ENCODE measurements around the gene VEPH1. TPM values are rescaled to one million over a fixed set of nuclear protein-coding genes. Genes with fewer than 3 reads are reported as not detected.
A peak's percentile ranks its signal among the peaks of the same experiment; 100 is the strongest.

VEPH1 gene
- total RNA-seq, 4 donors from 2014 or later = 0.48 to 11.7 (median 3.2) TPM

GRCh38 chr3:157441102-157441624, 62.1 kb downstream of the VEPH1 start:
- ATAC-seq (ENCODE audit: low FRiP score) = no peak
- no peak for TF ChIP-seq CTCF (IDR thresholded peaks at IDR 0.05)
- no peak for DNase-seq (ENCODE audit: low spot score)

- no peak for TF ChIP-seq CTCF (IDR thresholded peaks at IDR 0.05)
- DNase-seq (ENCODE audit: low spot score) = no peak
- no peak for ATAC-seq (ENCODE audit: low FRiP score)
Measured at GRCh38 chr3:157438194-157438730, 65.0 kb downstream of the VEPH1 start.

- peak; percentile 66 for ATAC-seq (ENCODE audit: low FRiP score)
- DNase-seq (ENCODE audit: low spot score) = no peak
- no peak for TF ChIP-seq CTCF (IDR thresholded peaks at IDR 0.05)
Measured at GRCh38 chr3:157436583-157437291, 66.5 kb downstream of the VEPH1 start, which contains the start of gene PTX3. TSS of gene PTX3 (plus strand) at chr3:157436850. CDS start at chr3:157436934, 84 bp downstream.

- ATAC-seq (ENCODE audit: low FRiP score) (no peak), DNase-seq (ENCODE audit: low spot score) (no peak)
- no peak for TF ChIP-seq CTCF (IDR thresholded peaks at IDR 0.05)
Measured at GRCh38 chr3:157429708-157430107, 73.5 kb downstream of the VEPH1 start.

- DNase-seq (ENCODE audit: low spot score) = no peak
- no peak for TF ChIP-seq CTCF (IDR thresholded peaks at IDR 0.05)
- no peak for ATAC-seq (ENCODE audit: low FRiP score)
Measured at GRCh38 chr3:157428853-157429252, 74.4 kb downstream of the VEPH1 start.

- ATAC-seq (ENCODE audit: low FRiP score) = no peak
- no peak for DNase-seq (ENCODE audit: low spot score)
- no peak for TF ChIP-seq CTCF (IDR thresholded peaks at IDR 0.05)
Measured at GRCh38 chr3:157427901-157428300, 75.3 kb downstream of the VEPH1 start.

GRCh38 chr3:157423337-157423736, 79.9 kb downstream of the VEPH1 start:
- TF ChIP-seq CTCF (IDR thresholded peaks at IDR 0.05) = no peak
- ATAC-seq (ENCODE audit: low FRiP score) = no peak
- no peak for DNase-seq (ENCODE audit: low spot score)

Data from omental fat pad (tissue), 4 donors.